GM19467 (cell line): ENCODE results near the gene CYP3A5.
"Not testable (repeated sequence)": the region's sequence is repeated elsewhere in the genome, so short reads cannot be mapped to it uniquely, and the experiment has no call there.

Source experiments
- ATAC-seq: cut with Tn5 transposase; IDR thresholded peaks from one replicate; pipeline ENCODE4 v1.9.1; 2021; ENCODE audit warnings: mild to moderate bottlenecking, moderate library complexity; ENCODE audit not compliant: unreplicated experiment

Gene CYP3A5

GRCh38 chr7:99685871-99686608 lies 6.2 kb upstream of the CYP3A5 start:
- ATAC-seq, result not testable (repeated sequence)

GRCh38 chr7:99685129-99685758 lies 5.4 kb upstream of the CYP3A5 start:
- ATAC-seq, result no peak

- ATAC-seq, result no peak
These were observed 780 bp downstream of the CYP3A5 start for GRCh38 chr7:99679032-99679399.

- no peak for ATAC-seq
These were observed 2.1 kb downstream of the CYP3A5 start for GRCh38 chr7:99677648-99678045.

DNA sequence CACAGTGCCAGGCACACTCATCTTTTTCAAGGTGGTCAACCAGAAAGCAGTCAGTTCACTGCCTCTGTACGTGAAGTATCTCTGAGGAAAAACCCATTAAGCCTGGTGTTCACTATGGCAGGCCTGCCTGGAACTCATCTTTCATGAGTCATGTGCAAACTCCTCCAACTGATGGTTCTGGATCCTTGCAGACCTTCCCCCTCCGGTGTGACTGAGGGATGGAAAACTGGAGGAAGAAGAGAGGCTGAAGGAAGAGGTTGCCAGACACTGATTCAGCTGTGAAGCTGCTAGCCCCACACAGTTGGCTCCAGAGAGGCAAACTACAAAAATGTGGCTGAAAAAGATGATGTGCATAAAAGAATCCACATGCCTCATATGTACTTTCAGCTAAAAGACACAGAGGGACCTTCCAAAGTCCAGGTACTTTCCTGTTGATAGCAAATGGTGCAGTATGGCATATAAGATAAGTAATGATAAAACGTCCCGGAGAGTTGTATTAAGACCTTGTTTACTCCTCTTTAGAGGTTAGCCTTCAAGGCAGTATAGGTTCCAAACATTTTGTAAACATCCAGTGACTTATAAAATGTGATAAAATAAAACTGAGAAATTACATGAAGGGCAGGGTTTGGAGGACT lies 2.7 kb downstream of the CYP3A5 start:
- ATAC-seq, result no peak

GRCh38 chr7:99674995-99675742 lies 4.6 kb downstream of the CYP3A5 start:
- ATAC-seq, result no peak

DNA sequence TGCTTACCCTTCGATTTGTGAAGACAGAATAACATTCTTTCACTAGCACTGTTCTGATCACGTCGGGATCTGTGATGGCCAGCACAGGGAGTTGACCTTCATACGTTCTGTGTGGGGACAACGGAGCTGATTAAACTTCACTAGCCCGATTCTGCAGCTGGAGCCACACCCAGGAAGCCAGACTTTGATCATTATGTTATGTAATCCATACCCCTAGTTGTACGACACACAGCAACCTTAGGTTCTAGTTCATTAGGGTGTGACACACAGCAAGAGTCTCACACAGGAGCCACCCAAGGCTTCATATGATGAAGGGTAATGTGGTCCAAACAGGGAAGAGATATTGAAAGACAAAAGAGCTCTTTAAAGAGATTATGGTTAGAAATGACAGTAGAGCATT lies 7.2 kb downstream of the CYP3A5 start:
- ATAC-seq, result no peak

DNA sequence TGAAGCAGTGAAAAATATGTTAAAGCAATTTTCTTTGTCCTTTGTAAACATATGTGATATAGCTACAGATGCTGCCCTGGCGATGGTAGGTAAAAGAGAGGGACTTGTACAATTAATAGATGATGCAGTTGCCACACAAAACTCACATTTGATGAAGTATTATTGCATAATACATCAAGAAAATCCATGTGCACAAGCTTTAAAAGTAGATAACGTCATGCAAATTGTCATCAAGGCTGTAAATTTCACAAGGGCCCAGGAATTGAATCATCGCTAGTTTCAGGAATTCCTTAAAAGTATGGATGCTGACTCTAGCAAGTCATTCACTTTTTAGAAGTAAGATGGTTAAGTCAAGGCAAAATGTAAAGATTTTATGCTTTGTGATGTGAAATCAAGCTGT lies 10.0 kb downstream of the CYP3A5 start:
- no peak for ATAC-seq

DNA sequence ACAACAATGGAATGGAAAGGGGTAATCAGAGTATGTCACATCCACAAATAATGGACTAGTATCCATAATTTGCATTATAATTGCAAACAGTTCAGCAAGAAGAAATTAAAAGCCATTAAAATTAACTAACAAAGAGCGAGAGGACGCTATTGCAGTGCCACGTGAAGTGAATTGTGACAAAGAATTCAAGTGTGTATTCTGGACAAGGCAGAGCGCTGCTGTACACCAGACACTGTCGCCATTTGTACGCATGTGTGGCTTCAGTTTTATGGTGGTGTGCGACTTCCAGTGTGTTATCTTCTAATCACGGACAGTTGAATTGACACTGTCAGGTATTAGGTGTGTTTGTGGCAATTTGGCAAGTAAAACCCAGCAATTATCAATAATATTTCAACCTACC lies 11.3 kb downstream of the CYP3A5 start:
- ATAC-seq, result no peak

GRCh38 chr7:99667179-99667578 lies 12.6 kb downstream of the CYP3A5 start:
- ATAC-seq, result no peak

GRCh38 chr7:99666013-99666395 lies 13.8 kb downstream of the CYP3A5 start:
- no peak for ATAC-seq

GRCh38 chr7:99665312-99666012 lies 14.3 kb downstream of the CYP3A5 start:
- ATAC-seq, result no peak

GRCh38 chr7:99657879-99658278 lies 21.9 kb downstream of the CYP3A5 start:
- ATAC-seq, result not testable (repeated sequence)

GRCh38 chr7:99654626-99655025 lies 25.2 kb downstream of the CYP3A5 start:
- not testable (repeated sequence) for ATAC-seq

DNA sequence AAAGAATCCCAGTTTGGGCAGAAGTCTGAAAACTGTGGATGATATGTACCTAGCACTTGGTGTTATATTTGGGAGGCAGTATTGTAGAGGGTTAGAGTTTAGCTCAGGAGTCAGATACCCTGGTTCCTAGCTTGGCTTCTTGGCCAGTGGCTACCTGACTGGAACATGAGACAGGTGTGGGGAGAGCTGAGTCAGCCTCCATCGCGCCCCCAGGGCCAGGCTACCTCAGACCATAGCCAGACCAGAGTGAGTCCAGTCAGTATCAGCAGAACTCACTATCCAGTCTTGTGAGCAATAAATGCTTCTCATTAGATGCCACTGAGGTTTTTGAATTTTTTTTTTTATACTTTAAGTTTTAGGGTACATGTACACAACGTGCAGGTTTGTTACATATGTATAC lies 26.0 kb downstream of the CYP3A5 start:
- no peak for ATAC-seq

- not testable (repeated sequence) for ATAC-seq
These were observed 26.5 kb downstream of the CYP3A5 start for GRCh38 chr7:99653269-99653668.

GRCh38 chr7:99652671-99653070 lies 27.1 kb downstream of the CYP3A5 start:
- ATAC-seq, result no peak

- no peak for ATAC-seq
These were observed 28.5 kb downstream of the CYP3A5 start for GRCh38 chr7:99651290-99651689.

GRCh38 chr7:99648843-99649242 lies 31.0 kb downstream of the CYP3A5 start:
- no peak for ATAC-seq

DNA sequence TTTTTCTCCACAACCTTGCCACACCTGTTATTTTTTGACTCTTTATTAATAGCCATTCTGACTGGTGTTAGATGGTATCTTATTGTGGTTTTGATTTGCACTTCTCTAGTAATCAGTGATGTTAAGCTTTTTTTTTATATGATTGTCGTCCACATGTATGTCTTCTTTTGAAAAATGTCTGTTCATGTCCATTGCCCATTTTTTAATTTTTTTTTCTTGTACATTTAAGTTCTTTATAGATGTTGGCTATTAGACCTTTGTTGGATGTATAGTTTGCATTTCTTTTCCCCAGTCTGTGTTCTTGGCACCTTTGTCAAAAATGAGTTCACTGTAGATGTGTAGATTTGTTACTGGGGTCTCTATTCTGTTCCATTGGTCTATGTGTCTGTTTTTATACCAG lies 34.2 kb downstream of the CYP3A5 start:
- no peak for ATAC-seq

- ATAC-seq, result no peak
These were observed 35.4 kb downstream of the CYP3A5 start for GRCh38 chr7:99644431-99644830.
